Panc1 (cell line): ENCODE measurements around the gene GRIK4. TPM values are rescaled to one million over a fixed set of nuclear protein-coding genes. Genes with fewer than 3 reads are reported as not detected.

Experiments
- ATAC-seq: fragments of 200-7000 bp; cut with Tn5 transposase; 2 replicates; pipeline ENCODE4 v1.9.1; 2020; ENCODE audit warnings: mild to moderate bottlenecking, moderate library complexity
- BruUV-seq: library from RNA; stranded (reverse); fragments of 400-500 nt; replicated peaks from 2 replicates; lab custom pipeline; 2021; lab: Mats Ljungman, UMichigan
- CTCF ChIA-PET: fragments of 300-600 bp; sonication (Branson Sonifier 250); formaldehyde crosslinking; loops from one replicate; lab custom pipeline; 2022; ENCODE audit warnings: antibody characterized with exemption; lab: Charles Lee
- POLR2A ChIA-PET: fragments of 300-600 bp; sonication (Branson Sonifier 250); formaldehyde crosslinking; loops from one replicate; lab custom pipeline; 2022; ENCODE audit warnings: antibody characterized with exemption; lab: Charles Lee
- DNase-seq: peaks from one replicate; pipeline ENCODE4 v3.0.0-alpha.2; 2010; ENCODE audit warnings: low read depth, low spot score
- H3K27ac ChIP-seq: 2 replicates; pipeline ENCODE4 v1.5.1; 2011; ENCODE audit warnings: mild to moderate bottlenecking, low read length, inconsistent platforms
- H3K27me3 ChIP-seq: fragments of 200-500 bp; sonication (Bioruptor generic); 2 replicates; pipeline ENCODE4 v1.6.0; 2014; ENCODE audit warnings: low read length, inconsistent platforms; ENCODE audit not compliant: control insufficient read depth, insufficient read depth
- H3K36me3 ChIP-seq: fragments of 200-500 bp; sonication (Bioruptor generic); 2 replicates; pipeline ENCODE4 v1.5.1; 2014; ENCODE audit warnings: inconsistent platforms, mild to moderate bottlenecking, low read length, moderate library complexity; ENCODE audit not compliant: control insufficient read depth, insufficient read depth
- H3K4me1 ChIP-seq: 2 replicates; pipeline ENCODE4 v1.5.1; 2011; ENCODE audit warnings: inconsistent platforms, mild to moderate bottlenecking, low read length, moderate library complexity; ENCODE audit not compliant: control insufficient read depth, insufficient read depth
- H3K4me3 ChIP-seq, 2 experiments: 2 replicates each; pipeline ENCODE4 v1.5.1; 2011 to 2012; ENCODE audit warnings: low read depth in 2 of 2, low read length in 2 of 2, mild to moderate bottlenecking in 2 of 2, inconsistent platforms in 1 of 2, moderate library complexity in 1 of 2
- H3K9me3 ChIP-seq: fragments of 200-500 bp; sonication (Bioruptor generic); 2 replicates; pipeline ENCODE4 v1.5.1; 2014; ENCODE audit warnings: low read depth, mild to moderate bottlenecking, inconsistent platforms, low read length, moderate library complexity; ENCODE audit not compliant: control insufficient read depth, insufficient read depth
- CTCF ChIP-seq: fragments of 450-650 bp; IDR thresholded peaks from 2 replicates; pipeline ENCODE4 v1.5.1; 2017; ENCODE audit warnings: mild to moderate bottlenecking
- POLR2AphosphoS5 ChIP-seq: IDR thresholded peaks from 2 replicates; pipeline ENCODE4 v1.6.1; 2012; ENCODE audit warnings: mild to moderate bottlenecking, low read depth, low read length, moderate library complexity
- REST ChIP-seq, 2 experiments: IDR thresholded peaks; 2 replicates each; pipeline ENCODE4 v1.6.1; 2011 to 2012; ENCODE audit warnings: low read depth in 2 of 2, control low read depth in 1 of 2, low read length in 1 of 2, mild to moderate bottlenecking in 1 of 2, moderate library complexity in 1 of 2; ENCODE audit not compliant: insufficient read depth in 1 of 2
- SIN3A ChIP-seq: IDR thresholded peaks from 2 replicates; pipeline ENCODE4 v1.6.1; 2012; ENCODE audit warnings: low read depth, mild to moderate bottlenecking, low read length, moderate library complexity, borderline replicate concordance; ENCODE audit not compliant: insufficient read depth
- TCF7L2 ChIP-seq: IDR thresholded peaks from 2 replicates; pipeline ENCODE4 v1.6.1; 2011; ENCODE audit warnings: mild to moderate bottlenecking, low read depth, low read length, inconsistent platforms
- in situ Hi-C: cut with HindIII; loops from 2 replicates; pipeline ENCODE4 v1.10.0; 2016; ENCODE audit warnings: low sequenced_read_pairs, low pct_unique_long_range_greater_than_20kb
- intact Hi-C: fragments of 100-400 bp; cut with micrococcal nuclease; formaldehyde crosslinking; loops from one replicate; pipeline ENCODE4 v1.10.0; 2022; ENCODE audit not compliant: unreplicated experiment
- total RNA-seq: library from RNA; stranded (reverse); gene quantifications from one replicate; pipeline ENCODE4 v1.2.1, GENCODE V29; 2021; ENCODE audit not compliant: unreplicated experiment

The GRIK4 gene
- total RNA-seq, 1 experiment from 2014 or later = 0.62 TPM

GRCh38 chr11:120521176-120521575 is 9.6 kb downstream of the GRIK4 start:
- DNase-seq (no peak), ATAC-seq (no peak)
- CTCF ChIA-PET = interaction anchor here (0.8 kb wide), 1 partner anchor 8 kb away, joined by 4 read pairs; no protein-coding TSS in a partner anchor
- BruUV-seq = no TSS peak
- intact Hi-C loops = no loop called here
- Histone ChIP-seq H3K4me1 (peaks cover 3% of the 10 kb centered on the region; the same call in 1 of the 2 replicates), H3K27me3 (no peaks in the 10 kb centered on the region), H3K4me3 (no peak overlapping the region), H3K27ac (no peak overlapping the region), H3K36me3 (no peaks in the 10 kb centered on the region), H3K9me3 (no peaks in the 10 kb centered on the region)
- TF ChIP-seq POLR2AphosphoS5 (no peak), SIN3A (no peak), CTCF (no peak), REST (IDR thresholded peaks at IDR 0.05; ENCODE audit: insufficient read depth in 1 of 2, low read depth in 2 of 2, low read length in 1 of 2) (no peak), TCF7L2 (no peak)
- in situ Hi-C loops = no loop called here
- POLR2A ChIA-PET = no interaction called here

GRCh38 chr11:120522021-120522420 is 10.5 kb downstream of the GRIK4 start:
- intact Hi-C loops = no loop called here
- TF ChIP-seq TCF7L2 (no peak), REST (IDR thresholded peaks at IDR 0.05; ENCODE audit: insufficient read depth in 1 of 2, low read depth in 2 of 2, low read length in 1 of 2) (no peak), SIN3A (no peak), CTCF (no peak), POLR2AphosphoS5 (no peak)
- H3K36me3 ChIP-seq = no peaks in the 10 kb centered on the region
- no peaks in the 10 kb centered on the region for H3K9me3 ChIP-seq
- no peak for DNase-seq
- ChIA-PET POLR2A (no interaction called here), CTCF (interaction anchor here (0.8 kb wide), 1 partner anchor 9 kb away, joined by 4 read pairs; no protein-coding TSS in a partner anchor)
- H3K4me1 ChIP-seq = peaks cover 3% of the 10 kb centered on the region; the same call in 1 of the 2 replicates
- no peaks in the 10 kb centered on the region for H3K27me3 ChIP-seq
- in situ Hi-C loops = no loop called here
- no peak overlapping the region for H3K4me3 ChIP-seq
- no peak for ATAC-seq
- BruUV-seq = no TSS peak
- no peak overlapping the region for H3K27ac ChIP-seq
